Measurements from ENCODE around the gene RPS28.
A peak's percentile ranks its signal among the peaks of the same experiment; 100 is the strongest.
"Not testable (repeated sequence)": the region's sequence is repeated elsewhere in the genome, so short reads cannot be mapped to it uniquely, and the experiment has no call there.

Gene RPS28

GRCh38 chr19:8343483-8343844 lies 22.2 kb downstream of the RPS28 start:
- no peak for DNase-seq

GRCh38 chr19:8349629-8350372 lies 28.5 kb downstream of the RPS28 start:
- DNase-seq, result not testable (repeated sequence)

DNA sequence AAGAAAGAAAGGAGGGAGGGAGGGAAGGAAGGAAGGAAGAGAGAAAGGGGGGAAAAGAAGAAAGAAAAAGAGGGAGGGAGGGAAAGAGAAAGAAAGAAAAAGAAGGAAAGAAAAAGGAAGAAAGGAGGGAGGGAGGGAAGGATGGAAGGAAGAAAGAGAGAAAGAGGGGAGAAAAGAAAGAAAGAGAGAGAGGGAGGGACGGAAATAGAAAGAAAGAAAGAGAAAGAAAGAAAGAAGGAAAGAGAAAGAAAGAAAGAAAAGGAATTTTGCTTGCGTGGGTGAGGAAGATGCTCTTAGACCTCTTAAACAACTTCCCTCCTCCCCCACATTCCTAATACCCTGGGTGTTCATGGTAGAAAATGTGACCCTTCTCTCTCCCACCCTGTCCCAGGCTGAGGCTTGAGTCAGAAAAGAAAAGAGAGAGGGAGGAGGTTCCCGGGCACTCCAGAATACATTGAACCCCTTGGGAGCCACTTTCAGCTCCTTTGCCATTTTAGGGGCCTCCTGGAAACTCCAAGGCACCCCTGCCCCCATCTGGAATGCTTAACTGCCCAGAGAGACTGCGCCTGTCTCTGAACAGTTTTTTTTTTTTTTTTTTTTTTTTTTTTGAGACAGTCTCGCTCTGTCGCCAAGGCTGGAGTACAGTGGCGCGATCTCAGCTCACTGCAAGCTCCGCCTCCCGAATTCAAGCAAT lies 31.0 kb downstream of the RPS28 start:
- DNase-seq, result no peak

DNA sequence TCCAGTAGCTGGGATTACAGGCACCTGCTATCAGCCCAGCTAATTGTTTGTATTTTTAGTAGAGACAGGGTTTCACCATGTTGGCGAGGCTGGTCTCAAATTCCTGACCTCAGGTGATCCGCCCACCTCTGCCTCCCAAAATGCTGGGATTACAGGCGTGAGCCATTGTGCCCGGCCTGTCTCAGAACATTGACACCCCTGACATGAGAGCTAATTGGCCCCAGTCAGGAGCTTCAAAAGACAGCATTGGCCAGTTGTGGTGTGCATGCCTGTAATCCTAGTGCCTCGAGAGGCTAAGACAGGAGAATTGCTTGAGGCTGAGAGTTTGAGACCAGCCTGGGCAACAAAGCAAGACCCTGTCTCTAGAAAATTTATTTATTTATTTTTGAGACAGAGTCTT lies 31.5 kb downstream of the RPS28 start:
- not testable (repeated sequence) for DNase-seq

DNA sequence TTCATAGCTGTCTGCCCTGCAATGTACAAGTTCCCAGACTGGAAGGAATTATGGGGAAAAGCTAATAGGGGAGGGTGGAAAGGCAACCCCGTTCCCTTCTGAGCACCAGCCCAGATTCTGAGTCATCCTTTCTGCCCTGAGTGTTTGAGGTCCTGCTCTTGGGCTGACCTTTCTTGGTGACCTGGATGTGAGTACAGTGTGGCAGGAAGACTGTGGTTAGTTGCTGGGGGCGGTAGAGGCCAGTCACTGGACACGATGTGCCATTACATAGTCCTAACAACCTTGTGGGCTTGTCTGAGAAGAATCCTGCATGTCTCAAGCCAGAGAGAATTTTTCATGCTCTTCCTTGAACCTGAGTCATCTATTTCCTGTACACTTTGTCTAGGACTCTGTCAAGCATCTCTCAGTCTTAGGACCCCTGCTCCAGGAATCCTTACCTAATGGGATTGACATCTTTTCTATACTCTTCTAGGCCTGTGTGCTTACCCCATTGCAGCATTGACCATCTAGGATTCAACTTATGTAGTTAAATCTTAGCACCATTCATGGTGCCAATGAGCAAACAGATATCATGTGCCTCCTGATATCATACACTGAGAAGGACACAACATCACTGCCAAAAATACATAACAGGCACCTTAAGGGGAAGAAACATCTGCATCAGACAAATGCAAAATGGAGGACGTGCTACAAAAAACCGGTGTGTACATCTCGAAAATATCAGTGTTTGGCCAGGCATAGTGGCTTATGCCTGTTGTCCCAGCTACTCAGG lies 34.5 kb downstream of the RPS28 start:
- DNase-seq, result no peak

GRCh38 chr19:8357007-8357521 lies 35.8 kb downstream of the RPS28 start:
- no peak for DNase-seq

- DNase-seq, result no peak
Observed at GRCh38 chr19:8358948-8359347, 37.7 kb downstream of the RPS28 start.

DNA sequence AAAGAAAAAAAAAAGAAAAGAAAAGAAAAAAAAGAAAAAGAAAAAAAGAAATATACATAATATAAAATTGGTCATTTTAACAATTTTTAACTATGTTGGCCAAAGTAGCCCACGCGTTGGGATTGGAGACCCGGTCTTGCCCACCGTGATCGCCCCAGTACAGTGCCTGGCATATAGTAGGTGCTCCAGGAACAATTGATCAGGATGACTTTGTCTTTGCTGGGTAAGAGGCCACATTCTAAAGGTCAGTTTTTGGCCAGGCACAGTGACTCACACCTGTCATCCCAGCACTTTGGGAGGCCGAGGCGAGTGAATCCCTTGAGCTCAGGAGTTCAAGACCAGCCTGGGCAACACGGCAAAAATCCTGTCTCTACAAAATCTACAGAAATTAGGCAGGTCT lies 38.9 kb downstream of the RPS28 start:
- DNase-seq, result no peak

DNA sequence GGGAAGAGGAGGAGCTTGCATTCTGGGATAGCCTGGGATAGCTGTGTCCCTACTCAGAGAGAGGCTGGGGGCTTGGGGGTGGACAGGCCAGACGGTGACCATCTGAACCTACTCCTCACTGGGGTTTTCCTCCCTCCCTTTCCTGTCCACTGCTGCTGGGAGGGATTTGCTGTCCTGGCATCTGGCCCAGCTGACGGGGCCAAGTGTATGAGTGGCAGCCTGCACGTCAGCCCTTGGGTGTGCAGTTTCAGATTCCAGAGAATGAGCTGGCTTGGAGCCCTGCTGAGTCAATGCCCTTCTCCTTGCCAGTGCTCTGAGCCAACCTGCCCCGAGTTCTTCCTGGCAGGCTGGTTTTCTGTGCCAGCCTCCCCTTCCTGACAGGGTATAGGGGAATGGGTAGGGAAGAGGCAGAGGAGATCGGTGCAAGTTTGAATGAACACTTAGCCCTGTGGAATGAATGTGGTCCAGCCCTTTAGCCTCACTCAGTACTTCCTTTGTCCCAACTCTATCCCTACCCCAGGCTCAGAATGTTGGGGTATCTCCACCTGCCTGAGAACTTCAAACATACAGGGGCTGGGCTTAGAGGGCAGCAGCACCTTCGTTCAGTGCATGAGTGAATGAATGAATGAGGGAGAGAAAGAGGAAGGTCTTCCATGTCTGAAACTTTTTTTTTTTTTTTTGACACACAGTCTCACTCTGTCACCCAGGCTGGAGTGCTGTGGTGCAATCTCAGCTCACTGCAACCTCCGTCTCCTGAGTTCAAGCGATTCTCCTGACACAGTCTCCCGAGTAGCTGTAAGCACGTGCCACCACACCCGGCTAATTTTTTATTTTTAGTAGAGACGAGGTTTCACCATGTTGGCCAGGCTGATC lies 40.9 kb downstream of the RPS28 start:
- DNase-seq, result peak; percentile 79

GRCh38 chr19:8363803-8364771 lies 42.8 kb downstream of the RPS28 start, which contains the start of gene ANGPTL4:
ANGPTL4 (plus strand) TSS chr19:8364155; CDS start chr19:8364322, 167 bp downstream.
- DNase-seq, result no peak

GRCh38 chr19:8366121-8366581 lies 44.9 kb downstream of the RPS28 start:
- no peak for DNase-seq

DNA sequence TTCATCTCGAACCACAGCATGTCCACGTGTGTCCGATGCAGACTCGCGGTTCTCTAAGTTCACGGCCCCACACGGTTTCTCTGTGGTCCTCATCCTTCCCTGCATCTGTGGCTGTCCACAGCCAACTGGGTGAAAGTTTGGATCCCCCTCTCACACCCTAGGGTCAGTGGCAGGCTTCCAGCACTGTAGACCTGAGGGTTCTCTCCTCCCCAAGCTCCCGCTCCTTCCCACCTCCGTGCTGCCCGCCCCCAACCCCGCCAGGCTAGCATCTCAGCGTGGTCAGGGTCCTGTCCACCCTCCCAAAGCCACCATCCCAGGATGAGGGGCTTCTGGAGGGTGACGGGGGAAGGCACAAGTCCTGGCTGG lies 45.6 kb downstream of the RPS28 start:
- no peak for DNase-seq

GRCh38 chr19:8367327-8368001 lies 46.2 kb downstream of the RPS28 start:
- DNase-seq, result no peak

DNA sequence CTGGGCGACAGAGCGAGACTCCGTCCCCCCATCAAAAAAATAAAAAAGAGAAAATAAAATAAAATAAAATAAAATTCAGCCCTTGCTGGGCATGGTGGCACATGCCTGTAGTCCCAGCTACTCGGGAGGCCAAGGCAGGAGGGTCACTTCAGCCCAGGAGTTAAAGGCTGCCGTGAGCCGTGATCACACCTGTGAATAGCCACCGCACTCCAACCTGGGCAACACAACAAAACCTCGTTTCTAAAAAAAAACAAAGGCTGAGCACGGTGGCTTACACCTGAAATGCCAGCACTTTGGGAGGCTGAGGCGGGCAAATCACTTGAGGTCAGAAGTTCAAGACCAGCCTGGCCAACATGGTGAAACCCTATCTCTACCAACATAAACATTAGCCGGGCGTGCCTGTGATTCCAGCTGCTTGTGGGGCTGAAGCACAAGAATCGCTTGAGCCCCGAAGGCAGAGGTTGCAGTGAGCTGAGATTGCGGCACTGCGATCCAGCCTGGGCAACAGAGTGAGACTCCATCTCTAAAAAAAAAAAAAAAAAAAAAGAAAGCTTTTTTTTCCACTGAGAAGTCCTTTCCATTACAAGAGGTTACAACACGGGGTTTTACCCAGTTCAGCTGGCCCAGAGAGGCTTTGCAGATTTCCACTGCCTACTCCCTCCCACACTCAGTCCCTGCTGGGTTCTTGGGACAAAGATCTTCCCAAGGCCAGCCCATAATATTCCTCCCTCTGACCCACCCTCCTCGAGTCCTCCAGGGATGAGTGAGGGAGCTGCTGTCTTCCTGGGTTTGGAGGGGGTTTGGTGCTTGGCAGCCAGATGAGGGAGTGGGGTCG lies 49.1 kb downstream of the RPS28 start:
- DNase-seq, result no peak

DNA sequence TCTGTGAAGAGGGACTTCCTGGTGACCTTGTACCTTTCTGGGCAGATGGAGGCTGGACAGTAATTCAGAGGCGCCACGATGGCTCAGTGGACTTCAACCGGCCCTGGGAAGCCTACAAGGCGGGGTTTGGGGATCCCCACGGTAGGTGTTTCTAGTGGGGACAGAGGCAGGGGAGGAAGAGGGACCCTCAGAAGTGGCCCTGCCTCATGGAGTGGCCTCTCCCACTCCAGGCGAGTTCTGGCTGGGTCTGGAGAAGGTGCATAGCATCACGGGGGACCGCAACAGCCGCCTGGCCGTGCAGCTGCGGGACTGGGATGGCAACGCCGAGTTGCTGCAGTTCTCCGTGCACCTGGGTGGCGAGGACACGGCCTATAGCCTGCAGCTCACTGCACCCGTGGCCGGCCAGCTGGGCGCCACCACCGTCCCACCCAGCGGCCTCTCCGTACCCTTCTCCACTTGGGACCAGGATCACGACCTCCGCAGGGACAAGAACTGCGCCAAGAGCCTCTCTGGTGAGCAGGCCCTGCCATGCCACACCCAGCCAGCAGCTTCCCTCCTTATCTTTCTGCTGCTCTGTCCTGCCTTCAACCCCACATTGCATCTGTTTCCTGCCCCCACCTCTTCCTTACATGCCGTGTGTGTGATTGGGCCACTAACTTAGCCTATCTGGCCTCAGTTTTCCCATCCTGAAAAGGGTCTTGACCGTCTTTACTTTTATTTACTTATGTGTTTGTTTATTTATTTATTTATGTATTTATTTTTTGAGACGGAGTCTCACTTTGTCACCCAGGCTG lies 49.9 kb downstream of the RPS28 start:
- DNase-seq, result no peak
